Esophagus squamous epithelium (tissue), 4 donors: Measurements from ENCODE around the gene CCNE1.

ENCODE experiments used
- CTCF ChIP-seq, 6 experiments: fragments of 450-650 bp in 4 of 6; fragments of 200-600 bp in 2 of 6; sonication (generic) in 2 of 6; IDR thresholded peaks; one replicate each; pipeline ENCODE4 v1.5.1; 2016 to 2019; ENCODE audit warnings: antibody characterized with exemption in 6 of 6, mild to moderate bottlenecking in 4 of 6, moderate library complexity in 4 of 6
- POLR2A ChIP-seq, 4 donors: fragments of 450-650 bp; IDR thresholded peaks; one replicate each; pipeline ENCODE4 v1.6.1; 2017; ENCODE audit warnings: antibody characterized with exemption in 4 of 4, mild to moderate bottlenecking in 4 of 4, moderate library complexity in 3 of 4

GRCh38 chr19:29772696-29773095 lies 39.1 kb upstream of the CCNE1 start:
- no peak for TF ChIP-seq CTCF (IDR thresholded peaks at IDR 0.05)
- no peak for TF ChIP-seq POLR2A (IDR thresholded peaks at IDR 0.05)
